IPS DF 6.9 (cell line): ENCODE data around the gene SDK1.

ENCODE experiments used
- DNase-seq: peaks from one replicate; pipeline ENCODE4 v3.0.0-alpha.2; 2013; ENCODE audit warnings: low read depth, low spot score
- H3K27ac ChIP-seq: one replicate; pipeline ENCODE4 v1.5.1; 2013; ENCODE audit warnings: low read length, control low read depth
- H3K27me3 ChIP-seq: 2 replicates; pipeline ENCODE4 v1.6.1; 2013; ENCODE audit warnings: mild to moderate bottlenecking, low read length; ENCODE audit not compliant: control insufficient read depth, insufficient read depth
- H3K36me3 ChIP-seq: 2 replicates; pipeline ENCODE4 v1.6.1; 2013; ENCODE audit warnings: low read length; ENCODE audit not compliant: control insufficient read depth, insufficient read depth
- H3K4me1 ChIP-seq: 2 replicates; pipeline ENCODE4 v1.6.1; 2013; ENCODE audit warnings: low read length; ENCODE audit not compliant: control insufficient read depth, insufficient read depth
- H3K4me3 ChIP-seq: 2 replicates; pipeline ENCODE4 v1.5.1; 2013; ENCODE audit warnings: mild to moderate bottlenecking, low read length
- H3K9me3 ChIP-seq: 2 replicates; pipeline ENCODE4 v1.6.1; 2013; ENCODE audit warnings: low read length, inconsistent platforms; ENCODE audit not compliant: control insufficient read depth, insufficient read depth
- WGBS: extraction: QIAGEN DNeasy Blood & Tissue Kit; methylation state at CpG from one replicate; pipeline ENCODE4 v1.1.7; 2013; ENCODE audit warnings: mixed read lengths, missing lambda C conversion rate; ENCODE audit not compliant: insufficient read length, insufficient coverage; 5-methylcytosine and 5-hydroxymethylcytosine counted together

SDK1 gene

GRCh38 chr7:3860932-3861331, 559.9 kb downstream of the SDK1 start:
- H3K27ac ChIP-seq, result no peak overlapping the region
- WGBS, result no CpG with 5 or more reads among the region's 9 CpGs
- no peaks in the 10 kb centered on the region for H3K4me1 ChIP-seq
- H3K9me3 ChIP-seq, result no peaks in the 10 kb centered on the region
- H3K36me3 ChIP-seq, result no peaks in the 10 kb centered on the region
- no peak for DNase-seq
- no peaks in the 10 kb centered on the region for H3K27me3 ChIP-seq
- no peak overlapping the region for H3K4me3 ChIP-seq

- DNase-seq, result no peak
- WGBS, result no CpG with 5 or more reads among the region's 1 CpG
- no peaks in the 10 kb centered on the region for H3K27me3 ChIP-seq
These were observed 560.3 kb downstream of the SDK1 start for GRCh38 chr7:3861386-3861785.

GRCh38 chr7:3861941-3862340, 560.9 kb downstream of the SDK1 start:
- Histone ChIP-seq H3K4me3 (no peak overlapping the region), H3K27me3 (no peaks in the 10 kb centered on the region), H3K4me1 (no peaks in the 10 kb centered on the region), H3K27ac (no peak overlapping the region), H3K9me3 (no peaks in the 10 kb centered on the region), H3K36me3 (no peaks in the 10 kb centered on the region)
- no peak for DNase-seq
- no CpG with 5 or more reads among the region's 5 CpGs for WGBS

More at GRCh38 chr7:3861386-3861785, 560.3 kb downstream of the SDK1 start:
- Histone ChIP-seq H3K27ac (no peak overlapping the region), H3K4me3 (no peak overlapping the region), H3K36me3 (no peaks in the 10 kb centered on the region), H3K4me1 (no peaks in the 10 kb centered on the region), H3K9me3 (no peaks in the 10 kb centered on the region)

GRCh38 chr7:3862774-3863173, 561.7 kb downstream of the SDK1 start:
- Histone ChIP-seq H3K4me1 (no peaks in the 10 kb centered on the region), H3K36me3 (no peaks in the 10 kb centered on the region), H3K27me3 (no peaks in the 10 kb centered on the region), H3K27ac (no peak overlapping the region), H3K4me3 (no peak overlapping the region), H3K9me3 (no peaks in the 10 kb centered on the region)
- WGBS, result no CpG with 5 or more reads among the region's 4 CpGs
- no peak for DNase-seq

GRCh38 chr7:3866277-3866676, 565.2 kb downstream of the SDK1 start:
- Histone ChIP-seq H3K9me3 (no peaks in the 10 kb centered on the region), H3K4me3 (no peak overlapping the region), H3K27me3 (no peaks in the 10 kb centered on the region), H3K27ac (no peak overlapping the region), H3K36me3 (no peaks in the 10 kb centered on the region), H3K4me1 (no peaks in the 10 kb centered on the region)
- DNase-seq, result no peak
- WGBS, result no CpG with 5 or more reads among the region's 5 CpGs

GRCh38 chr7:3867863-3868262, 566.8 kb downstream of the SDK1 start:
- Histone ChIP-seq H3K36me3 (no peaks in the 10 kb centered on the region), H3K27ac (no peak overlapping the region), H3K4me3 (no peak overlapping the region), H3K4me1 (no peaks in the 10 kb centered on the region), H3K9me3 (no peaks in the 10 kb centered on the region), H3K27me3 (no peaks in the 10 kb centered on the region)
- DNase-seq, result no peak
- no CpG with 5 or more reads among the region's 5 CpGs for WGBS

- H3K4me1 ChIP-seq, result no peaks in the 10 kb centered on the region
- no peak overlapping the region for H3K4me3 ChIP-seq
- H3K27ac ChIP-seq, result no peak overlapping the region
- H3K9me3 ChIP-seq, result no peaks in the 10 kb centered on the region
- no peak for DNase-seq
- no CpG with 5 or more reads among the region's 14 CpGs for WGBS
- H3K27me3 ChIP-seq, result no peaks in the 10 kb centered on the region
- no peaks in the 10 kb centered on the region for H3K36me3 ChIP-seq
These were observed 578.5 kb downstream of the SDK1 start for GRCh38 chr7:3879355-3880075.

- DNase-seq, result no peak
- no CpG with 5 or more reads among the region's 26 CpGs for WGBS
- no peaks in the 10 kb centered on the region for H3K9me3 ChIP-seq
- H3K4me1 ChIP-seq, result no peaks in the 10 kb centered on the region
- no peaks in the 10 kb centered on the region for H3K36me3 ChIP-seq
- no peak overlapping the region for H3K4me3 ChIP-seq
- no peak overlapping the region for H3K27ac ChIP-seq
- H3K27me3 ChIP-seq, result no peaks in the 10 kb centered on the region
These were observed 579.4 kb downstream of the SDK1 start for GRCh38 chr7:3880228-3880987.

- H3K36me3 ChIP-seq, result no peaks in the 10 kb centered on the region
- H3K4me3 ChIP-seq, result no peak overlapping the region
- WGBS, result no CpG with 5 or more reads among the region's 5 CpGs
- H3K27me3 ChIP-seq, result no peaks in the 10 kb centered on the region
- H3K4me1 ChIP-seq, result no peaks in the 10 kb centered on the region
- no peaks in the 10 kb centered on the region for H3K9me3 ChIP-seq
- DNase-seq, result no peak
- no peak overlapping the region for H3K27ac ChIP-seq
These were observed 581.7 kb downstream of the SDK1 start for GRCh38 chr7:3882782-3883181.

- H3K9me3 ChIP-seq, result no peaks in the 10 kb centered on the region
- H3K36me3 ChIP-seq, result no peaks in the 10 kb centered on the region
- H3K4me3 ChIP-seq, result no peak overlapping the region
- H3K27ac ChIP-seq, result no peak overlapping the region
- WGBS, result no CpG with 5 or more reads among the region's 6 CpGs
- no peak for DNase-seq
- no peaks in the 10 kb centered on the region for H3K4me1 ChIP-seq
- H3K27me3 ChIP-seq, result no peaks in the 10 kb centered on the region
These were observed 583.5 kb downstream of the SDK1 start for GRCh38 chr7:3884543-3884942.
